ENCODE measurements around the gene PIK3C2G. TPM values are rescaled to one million over a fixed set of nuclear protein-coding genes. Genes with fewer than 3 reads are reported as not detected.

Gene PIK3C2G
- total and polyA plus RNA-seq, 10 of the 15 experiments (the other 5 are each of a cell fraction or from before 2014, with no cell fraction given), result not detected

DNA sequence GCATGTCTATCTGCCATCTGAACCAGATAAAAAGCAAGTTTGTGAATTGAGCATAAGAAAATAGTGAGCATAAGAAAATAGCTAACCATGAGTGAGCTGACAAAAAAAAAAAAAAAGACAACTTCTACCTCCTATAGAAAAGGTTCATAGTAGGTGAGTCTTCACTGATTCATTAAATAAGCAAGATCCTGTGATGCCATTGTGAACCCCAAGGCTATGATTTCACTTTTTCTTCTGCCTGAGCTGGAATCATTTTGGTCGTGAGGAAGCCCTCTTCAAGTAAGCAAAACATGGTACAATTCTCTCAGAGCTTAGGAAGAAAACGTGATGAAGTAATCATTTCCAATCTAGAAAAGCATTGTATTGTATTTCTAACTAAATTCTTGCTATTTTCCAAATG lies 1.2 kb downstream of the PIK3C2G start (continued):
- no peak for TF ChIP-seq E2F8 (IDR thresholded peaks at IDR 0.05; ENCODE audit: low read depth, partially characterized antibody)
- TF ChIP-seq MLLT1 (IDR thresholded peaks at IDR 0.05), result no peak
- no peak for TF ChIP-seq CREM (IDR thresholded peaks at IDR 0.05; ENCODE audit: low read depth)
- no peak for TF ChIP-seq ZNF207 (IDR thresholded peaks at IDR 0.05; ENCODE audit: borderline replicate concordance)
- no peak for TF ChIP-seq TARDBP (IDR thresholded peaks at IDR 0.05; ENCODE audit: borderline replicate concordance)

DNA sequence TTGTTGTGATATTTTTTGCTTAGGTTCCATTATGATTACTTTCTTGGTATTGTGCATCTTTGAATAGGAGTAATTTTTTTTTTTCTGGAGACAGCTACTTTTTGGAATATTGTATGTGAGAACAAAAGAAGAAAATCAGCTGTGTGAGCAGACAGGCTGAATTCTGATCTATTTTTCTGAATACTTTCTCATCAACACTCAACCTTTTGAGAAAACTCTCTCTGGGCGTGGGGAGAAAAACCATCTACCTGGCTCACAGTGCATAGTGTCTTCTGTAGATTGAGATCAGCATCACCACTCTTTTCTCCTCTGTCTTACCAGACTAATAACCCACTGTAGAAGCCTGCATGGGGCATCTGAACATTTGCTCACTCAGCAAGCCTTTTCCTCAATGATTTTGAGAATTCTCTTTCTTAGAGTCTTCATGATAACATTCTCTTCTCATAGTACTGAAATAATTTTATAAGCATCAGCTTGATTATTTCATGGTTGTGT lies 3.3 kb downstream of the PIK3C2G start:
- Histone ChIP-seq H3K79me2 (ENCODE audit: control insufficient read depth, insufficient read depth, low read length) (no peaks in the 10 kb centered on the region), H3K4me2 (ENCODE audit: control insufficient read depth, insufficient read depth) (no peak overlapping the region), H3K4me3 (no peak overlapping the region), H2AFZ (ENCODE audit: control insufficient read depth, low read depth, low read length) (no peak overlapping the region), H3K27me3 (replicated peaks in 1 of 2; ENCODE audit: control insufficient read depth in 2 of 2, insufficient read depth in 2 of 2, low read length in 1 of 2) (no peaks in the 10 kb centered on the region), H3K27ac (ENCODE audit: control insufficient read depth, insufficient read depth) (no peak overlapping the region), H3K4me1 (ENCODE audit: control insufficient read depth, insufficient read depth, low read length) (no peaks in the 10 kb centered on the region), H4K20me1 (ENCODE audit: control insufficient read depth, insufficient read depth) (no peaks in the 10 kb centered on the region), H3K9me3 (replicated peaks; ENCODE audit: control insufficient read depth, insufficient read depth, low read length) (no peaks in the 10 kb centered on the region), H3K36me3 (ENCODE audit: control insufficient read depth in 2 of 2, insufficient read depth in 2 of 2, low read length in 1 of 2) (no peaks in the 10 kb centered on the region), H3K9ac (ENCODE audit: control insufficient read depth, insufficient read depth, low read length) (no peak overlapping the region)
- intact Hi-C loops (cut with micrococcal nuclease; ENCODE audit: unreplicated experiment), result no loop called here
- DNase-seq (ENCODE audit: low read depth, low spot score) (no peak), FAIRE-seq (no peak), ATAC-seq (no peak)
- in situ Hi-C loops (cut with MboI), result no loop called here
- RAD21 ChIA-PET (ENCODE audit: unreplicated experiment), result no interaction called here
- 0% methylated on average over 1 of the region's 1 CpG for WGBS (ENCODE audit: insufficient coverage, insufficient replicate concordance, low lambda C conversion rate, missing lambda C conversion rate)
- SMC1A ChIA-PET (ENCODE audit: uncharacterized antibody, unreplicated experiment), result interaction anchor here (0.7 kb wide), 1 partner anchor 26 kb away, joined by 3 read pairs; no protein-coding TSS in a partner anchor
- POLR2A ChIA-PET, result no interaction called here
- BruUV-seq (replicated peaks), result no TSS peak
- CTCF ChIA-PET, result interaction anchor here (0.6 kb wide), 1 partner anchor 11 kb away, joined by 3 read pairs; no protein-coding TSS in a partner anchor
- TF ChIP-seq ZNF24 (IDR thresholded peaks at IDR 0.05) (no peak), HSF1 (IDR thresholded peaks at IDR 0.05; ENCODE audit: low read depth, low read length) (no peak), SUZ12 (IDR thresholded peaks at IDR 0.05; ENCODE audit: unreplicated experiment) (no peak), RAD51 (IDR thresholded peaks at IDR 0.05) (no peak), SMC3 (IDR thresholded peaks at IDR 0.05; ENCODE audit: borderline replicate concordance, low read length) (no peak)

Measured in GM12878 (cell line).